ENCODE measurements around the gene USH2A.
A peak's percentile ranks its signal among the peaks of the same experiment; 100 is the strongest.
"Not testable (repeated sequence)": the region's sequence is repeated elsewhere in the genome, so short reads cannot be mapped to it uniquely, and the experiment has no call there.

USH2A gene

GRCh38 chr1:216020743-216021345 lies 402.4 kb downstream of the USH2A start:
- no peaks in the 10 kb centered on the region for H3K27me3 ChIP-seq (ENCODE audit: insufficient read depth, low read depth, severe bottlenecking)
- H3K9me3 ChIP-seq (ENCODE audit: severe bottlenecking), result no peaks in the 10 kb centered on the region
- H3K4me3 ChIP-seq (ENCODE audit: low read depth, low read length), result no peak overlapping the region
- TF ChIP-seq CTCF (IDR thresholded peaks at IDR 0.05; ENCODE audit: low read depth, low read length), result no peak
- DNase-seq, result no peak
- no peaks in the 10 kb centered on the region for H3K36me3 ChIP-seq
- H3K27ac ChIP-seq, result no peak overlapping the region

GRCh38 chr1:216015116-216015515 lies 408.1 kb downstream of the USH2A start:
- no peak overlapping the region for H3K27ac ChIP-seq
- no peak for DNase-seq
- no peak overlapping the region for H3K4me3 ChIP-seq (ENCODE audit: low read depth, low read length)
- H3K27me3 ChIP-seq (ENCODE audit: insufficient read depth, low read depth, severe bottlenecking), result no peaks in the 10 kb centered on the region
- TF ChIP-seq CTCF (IDR thresholded peaks at IDR 0.05; ENCODE audit: low read depth, low read length), result no peak
- H3K9me3 ChIP-seq (ENCODE audit: severe bottlenecking), result no peaks in the 10 kb centered on the region
- H3K36me3 ChIP-seq, result no peaks in the 10 kb centered on the region

GRCh38 chr1:216014086-216014485 lies 409.2 kb downstream of the USH2A start:
- H3K27me3 ChIP-seq (ENCODE audit: insufficient read depth, low read depth, severe bottlenecking), result no peaks in the 10 kb centered on the region
- H3K36me3 ChIP-seq, result no peaks in the 10 kb centered on the region
- no peak for DNase-seq
- H3K27ac ChIP-seq, result no peak overlapping the region
- no peak overlapping the region for H3K4me3 ChIP-seq (ENCODE audit: low read depth, low read length)
- no peaks in the 10 kb centered on the region for H3K9me3 ChIP-seq (ENCODE audit: severe bottlenecking)
- no peak for TF ChIP-seq CTCF (IDR thresholded peaks at IDR 0.05; ENCODE audit: low read depth, low read length)

- H3K27ac ChIP-seq; H3K27me3 ChIP-seq (ENCODE audit: insufficient read depth, low read depth, severe bottlenecking); H3K36me3 ChIP-seq; H3K9me3 ChIP-seq (ENCODE audit: severe bottlenecking); H3K4me3 ChIP-seq (ENCODE audit: low read depth, low read length): not testable (repeated sequence)
- DNase-seq, result peak; percentile 76
Measured at GRCh38 chr1:216009456-216009855, 413.8 kb downstream of the USH2A start.

- no peaks in the 10 kb centered on the region for H3K36me3 ChIP-seq
- no peak overlapping the region for H3K27ac ChIP-seq
- H3K4me3 ChIP-seq (ENCODE audit: low read depth, low read length), result no peak overlapping the region
- TF ChIP-seq CTCF (IDR thresholded peaks at IDR 0.05; ENCODE audit: low read depth, low read length), result no peak
- H3K9me3 ChIP-seq (ENCODE audit: severe bottlenecking), result no peaks in the 10 kb centered on the region
- H3K27me3 ChIP-seq (ENCODE audit: insufficient read depth, low read depth, severe bottlenecking), result no peaks in the 10 kb centered on the region
- DNase-seq, result no peak
Measured at GRCh38 chr1:216005916-216006315, 417.3 kb downstream of the USH2A start.

GRCh38 chr1:215992620-215993019 lies 430.6 kb downstream of the USH2A start:
- H3K36me3 ChIP-seq, result no peaks in the 10 kb centered on the region
- no peaks in the 10 kb centered on the region for H3K9me3 ChIP-seq (ENCODE audit: severe bottlenecking)
- no peak for DNase-seq
- no peak overlapping the region for H3K27ac ChIP-seq
- peak; percentile 58 for TF ChIP-seq CTCF (IDR thresholded peaks at IDR 0.05; ENCODE audit: low read depth, low read length)
- no peaks in the 10 kb centered on the region for H3K27me3 ChIP-seq (ENCODE audit: insufficient read depth, low read depth, severe bottlenecking)
- H3K4me3 ChIP-seq (ENCODE audit: low read depth, low read length), result no peak overlapping the region

All from WERI-Rb-1 (cell line).